HUES6 (cell line): ENCODE data around the gene GSK3A.

Source experiments
- H3K27ac ChIP-seq: 2 replicates; pipeline ENCODE4 v1.7.0; 2013; ENCODE audit warnings: low read depth, mild to moderate bottlenecking, low read length, inconsistent platforms
- H3K27me3 ChIP-seq: 2 replicates; pipeline ENCODE4 v1.6.1; 2013; ENCODE audit warnings: low read length; ENCODE audit not compliant: control insufficient read depth, insufficient read depth
- H3K36me3 ChIP-seq: 2 replicates; pipeline ENCODE4 v1.6.1; 2013; ENCODE audit warnings: low read length; ENCODE audit not compliant: control insufficient read depth, insufficient read depth
- H3K4me1 ChIP-seq: 2 replicates; pipeline ENCODE4 v1.6.1; 2013; ENCODE audit warnings: low read length; ENCODE audit not compliant: control insufficient read depth, insufficient read depth
- H3K4me3 ChIP-seq: 2 replicates; pipeline ENCODE4 v1.5.1; 2013; ENCODE audit warnings: low read depth, low read length
- H3K9ac ChIP-seq: one replicate; pipeline ENCODE4 v1.6.1; 2013; ENCODE audit warnings: mild to moderate bottlenecking, low read length
- H3K9me3 ChIP-seq: 2 replicates; pipeline ENCODE4 v1.6.1; 2013; ENCODE audit warnings: low read depth, low read length; ENCODE audit not compliant: control insufficient read depth, insufficient read depth

GSK3A gene

GRCh38 chr19:42272989-42273406 lies 30.6 kb upstream of the GSK3A start:
- H3K27me3 ChIP-seq, result no peaks in the 10 kb centered on the region
- H3K9me3 ChIP-seq, result no peaks in the 10 kb centered on the region
- H3K4me3 ChIP-seq, result no peak overlapping the region
- H3K27ac ChIP-seq, result no peak overlapping the region
- H3K4me1 ChIP-seq, result peaks cover 23% of the 10 kb centered on the region
- H3K36me3 ChIP-seq, result peaks cover 22% of the 10 kb centered on the region
- H3K9ac ChIP-seq, result no peak overlapping the region

- Histone ChIP-seq H3K27ac (no peak overlapping the region), H3K36me3 (peaks cover 22% of the 10 kb centered on the region)
These were observed 30.1 kb upstream of the GSK3A start for GRCh38 chr19:42272535-42272897.

GRCh38 chr19:42271861-42272534 lies 29.6 kb upstream of the GSK3A start:
- no peaks in the 10 kb centered on the region for H3K27me3 ChIP-seq
- H3K9me3 ChIP-seq, result no peaks in the 10 kb centered on the region
- peaks cover 22% of the 10 kb centered on the region for H3K36me3 ChIP-seq
- H3K4me1 ChIP-seq, result peaks cover 23% of the 10 kb centered on the region
- no peak overlapping the region for H3K27ac ChIP-seq
- H3K9ac ChIP-seq, result no peak overlapping the region
- no peak overlapping the region for H3K4me3 ChIP-seq

More at GRCh38 chr19:42272535-42272897, 30.1 kb upstream of the GSK3A start:
- peaks cover 22% of the 10 kb centered on the region for H3K4me1 ChIP-seq
- no peak overlapping the region for H3K4me3 ChIP-seq
- H3K27me3 ChIP-seq, result no peaks in the 10 kb centered on the region
- no peak overlapping the region for H3K9ac ChIP-seq
- no peaks in the 10 kb centered on the region for H3K9me3 ChIP-seq

GRCh38 chr19:42271045-42271419 lies 28.6 kb upstream of the GSK3A start:
- Histone ChIP-seq H3K9me3 (no peaks in the 10 kb centered on the region), H3K27me3 (no peaks in the 10 kb centered on the region), H3K4me3 (no peak overlapping the region), H3K9ac (no peak overlapping the region), H3K36me3 (peaks cover 22% of the 10 kb centered on the region), H3K27ac (no peak overlapping the region), H3K4me1 (peaks cover 23% of the 10 kb centered on the region)

GRCh38 chr19:42270346-42271044 lies 28.1 kb upstream of the GSK3A start:
- H3K27ac ChIP-seq, result no peak overlapping the region; the same call in 1 of the 2 replicates
- no peaks in the 10 kb centered on the region for H3K27me3 ChIP-seq
- H3K9ac ChIP-seq, result no peak overlapping the region
- no peaks in the 10 kb centered on the region for H3K9me3 ChIP-seq
- peak overlapping the region; percentile 79; the same call in 1 of the 2 replicates for H3K4me3 ChIP-seq
- peaks cover 23% of the 10 kb centered on the region for H3K4me1 ChIP-seq
- H3K36me3 ChIP-seq, result peaks cover 22% of the 10 kb centered on the region

GRCh38 chr19:42269478-42270345 lies 27.3 kb upstream of the GSK3A start:
- Histone ChIP-seq H3K27ac (no peak overlapping the region), H3K27me3 (no peaks in the 10 kb centered on the region), H3K4me3 (peak overlapping the region; percentile 79), H3K4me1 (peaks cover 23% of the 10 kb centered on the region), H3K9me3 (no peaks in the 10 kb centered on the region), H3K36me3 (peaks cover 22% of the 10 kb centered on the region), H3K9ac (peak overlapping the region; percentile 21)

- H3K27me3 ChIP-seq, result no peaks in the 10 kb centered on the region
- peak within 1 kb of the TSS; percentile 79 for H3K4me3 ChIP-seq
These were observed 26.5 kb upstream of the GSK3A start, which contains the start of gene CIC for GRCh38 chr19:42268704-42269477. Gene CIC (plus strand): TSS chr19:42269252. CDS start chr19:42271784, 2,532 bp downstream.

GRCh38 chr19:42268142-42268703 lies 25.8 kb upstream of the GSK3A start:
- peaks cover 23% of the 10 kb centered on the region for H3K4me1 ChIP-seq
- no peaks in the 10 kb centered on the region for H3K9me3 ChIP-seq

More at GRCh38 chr19:42268704-42269477, 26.5 kb upstream of the GSK3A start, which contains the start of gene CIC:
- peaks cover 14% of the 10 kb centered on the region for H3K36me3 ChIP-seq
- peak within 1 kb of the TSS; percentile 94 for H3K9ac ChIP-seq
- H3K4me1 ChIP-seq, result peaks cover 23% of the 10 kb centered on the region
- no peaks in the 10 kb centered on the region for H3K9me3 ChIP-seq
- peak within 1 kb of the TSS; percentile 99 for H3K27ac ChIP-seq

GRCh38 chr19:42267644-42268141 lies 25.3 kb upstream of the GSK3A start:
- Histone ChIP-seq H3K27me3 (no peaks in the 10 kb centered on the region), H3K4me1 (peaks cover 23% of the 10 kb centered on the region), H3K4me3 (peak overlapping the region; percentile 79), H3K9ac (peak overlapping the region; percentile 64), H3K9me3 (no peaks in the 10 kb centered on the region), H3K36me3 (peaks cover 5% of the 10 kb centered on the region), H3K27ac (0 out of 2 replicates have a peak overlapping the region, but pooled peaks have one; percentile 99)

More at GRCh38 chr19:42268142-42268703, 25.8 kb upstream of the GSK3A start:
- H3K27me3 ChIP-seq, result no peaks in the 10 kb centered on the region
- H3K4me3 ChIP-seq, result peak overlapping the region; percentile 79
- H3K36me3 ChIP-seq, result peaks cover 8% of the 10 kb centered on the region
- H3K27ac ChIP-seq, result peak overlapping the region; percentile 99
- peak overlapping the region; percentile 94 for H3K9ac ChIP-seq
